ENCODE measurements around the gene ELP4.
"Not testable (repeated sequence)": the region's sequence is repeated elsewhere in the genome, so short reads cannot be mapped to it uniquely, and the experiment has no call there.

ELP4 gene

GRCh38 chr11:31652528-31652927 is 143.0 kb downstream of the ELP4 start:
- no peak for FAIRE-seq

GRCh38 chr11:31655483-31655882 is 145.9 kb downstream of the ELP4 start:
- no peak for DNase-seq (ENCODE audit: insufficient read length, low spot score)
- no peak for TF ChIP-seq CTCF (IDR thresholded peaks at IDR 0.05; ENCODE audit: insufficient read depth, missing control alignments)
- FAIRE-seq, result no peak

More at GRCh38 chr11:31652528-31652927, 143.0 kb downstream of the ELP4 start:
- TF ChIP-seq CTCF (IDR thresholded peaks at IDR 0.05; ENCODE audit: insufficient read depth, missing control alignments), result no peak
- DNase-seq (ENCODE audit: insufficient read length, low spot score), result no peak

- FAIRE-seq, result no peak
- DNase-seq (ENCODE audit: insufficient read length, low spot score), result no peak
- no peak for TF ChIP-seq CTCF (IDR thresholded peaks at IDR 0.05; ENCODE audit: insufficient read depth, missing control alignments)
Measured at GRCh38 chr11:31656051-31656450, 146.5 kb downstream of the ELP4 start.

GRCh38 chr11:31657091-31657490 is 147.5 kb downstream of the ELP4 start:
- no peak for FAIRE-seq
- TF ChIP-seq CTCF (IDR thresholded peaks at IDR 0.05; ENCODE audit: insufficient read depth, missing control alignments), result no peak
- no peak for DNase-seq (ENCODE audit: insufficient read length, low spot score)

GRCh38 chr11:31664129-31664528 is 154.6 kb downstream of the ELP4 start:
- DNase-seq (ENCODE audit: insufficient read length, low spot score) (no peak), FAIRE-seq (no peak)
- no peak for TF ChIP-seq CTCF (IDR thresholded peaks at IDR 0.05; ENCODE audit: insufficient read depth, missing control alignments)

- DNase-seq (ENCODE audit: insufficient read length, low spot score) (no peak), FAIRE-seq (no peak)
- TF ChIP-seq CTCF (IDR thresholded peaks at IDR 0.05; ENCODE audit: insufficient read depth, missing control alignments), result no peak
Measured at GRCh38 chr11:31664954-31665353, 155.4 kb downstream of the ELP4 start.

GRCh38 chr11:31671681-31672080 is 162.1 kb downstream of the ELP4 start:
- no peak for DNase-seq (ENCODE audit: insufficient read length, low spot score)
- FAIRE-seq, result no peak
- no peak for TF ChIP-seq CTCF (IDR thresholded peaks at IDR 0.05; ENCODE audit: insufficient read depth, missing control alignments)

- DNase-seq (ENCODE audit: insufficient read length, low spot score); FAIRE-seq: not testable (repeated sequence)
Measured at GRCh38 chr11:31673108-31673507, 163.5 kb downstream of the ELP4 start.
